ENCODE data around the gene ADGRG2.

GRCh38 chrX:19091596-19091995, 30.7 kb downstream of the ADGRG2 start:
- TF ChIP-seq HOXA7 (CRISPR knock-in tag; IDR thresholded peaks at IDR 0.05; ENCODE audit: borderline replicate concordance), result no peak
- no peak for TF ChIP-seq ZBTB21 (tag by site-specific recombination; IDR thresholded peaks at IDR 0.05)

Measured in HEK293 (cell line).